K562 (cell line): ENCODE measurements around the gene KCNN4. TPM values are rescaled to one million over a fixed set of nuclear protein-coding genes. Genes with fewer than 3 reads are reported as not detected.
A peak's percentile ranks its signal among the peaks of the same experiment; 100 is the strongest.

ENCODE experiments used
- ARHGAP35 ChIP-seq: fragments of 450-650 bp; IDR thresholded peaks from 2 replicates; pipeline ENCODE4 v1.6.1; 2018; ENCODE audit not compliant: partially characterized antibody
- ATF3 ChIP-seq, 2 experiments: fragments of 450-650 bp in 1 of 2; sonication (generic) in 1 of 2; formaldehyde crosslinking in 1 of 2; IDR thresholded peaks in 1 of 2; conservative IDR thresholded peaks in 1 of 2; 2 replicates each; pipeline versions ENCODE4 v1.6.1 to v1.8.1; 2016 to 2023; ENCODE audit warnings: mild to moderate bottlenecking in 2 of 2, moderate library complexity in 2 of 2, inconsistent platforms in 1 of 2, missing genetic modification reagents in 1 of 2
- CBFA2T2 ChIP-seq: fragments of 450-650 bp; conservative IDR thresholded peaks from 2 replicates; pipeline ENCODE4 v1.6.1; 2017; ENCODE audit warnings: mild to moderate bottlenecking
- CCNT2 ChIP-seq: IDR thresholded peaks from 2 replicates; pipeline ENCODE4 v1.6.1; 2011; ENCODE audit warnings: borderline replicate concordance, low read depth, mild to moderate bottlenecking, moderate library complexity, mixed read lengths, low read length; ENCODE audit not compliant: insufficient read length; ENCODE audit errors: extremely low read depth
- CTCFL ChIP-seq: IDR thresholded peaks from 2 replicates; pipeline ENCODE4 v1.6.1; 2011; ENCODE audit warnings: borderline replicate concordance, low read depth, mild to moderate bottlenecking, moderate library complexity, low read length; ENCODE audit not compliant: insufficient read depth, poor library complexity, severe bottlenecking
- POLR2AphosphoS5 ChIP-seq: IDR thresholded peaks from 2 replicates; pipeline ENCODE4 v1.6.1; 2011; ENCODE audit warnings: mild to moderate bottlenecking, low read depth, low read length, moderate library complexity; ENCODE audit not compliant: control insufficient read depth, insufficient read depth
- RHOXF2B ChIP-seq: fragments of 250-450 bp; sonication (Bioruptor Pico); conservative IDR thresholded peaks from 2 replicates; pipeline ENCODE4 v1.5.1; 2021
- SNAPC5 ChIP-seq: fragments of 250-450 bp; sonication (Bioruptor Pico); IDR thresholded peaks from 2 replicates; pipeline ENCODE4 v1.8.0; 2021; ENCODE audit warnings: moderate library complexity, mild to moderate bottlenecking, inconsistent platforms
- SRSF9 ChIP-seq: fragments of 200-400 bp; formaldehyde crosslinking; IDR thresholded peaks from 2 replicates; pipeline ENCODE4 v1.6.1; 2017; ENCODE audit warnings: low read depth, low read length, borderline replicate concordance
- TAL1 ChIP-seq: fragments of 450-650 bp; IDR thresholded peaks from 2 replicates; pipeline ENCODE4 v1.6.1; 2016; ENCODE audit warnings: mild to moderate bottlenecking
- XRCC5 ChIP-seq: fragments of 200-400 bp; formaldehyde crosslinking; IDR thresholded peaks from 2 replicates; pipeline ENCODE4 v1.6.1; 2017; ENCODE audit warnings: low read depth, mild to moderate bottlenecking, low read length
- ZNF146 ChIP-seq: IDR thresholded peaks from one replicate; pipeline ENCODE4 v1.6.1; 2018; ENCODE audit warnings: missing compliant biosample characterization; ENCODE audit not compliant: unreplicated experiment
- ZNF184 ChIP-seq: sonication (generic); formaldehyde crosslinking; IDR thresholded peaks from 2 replicates; pipeline ENCODE4 v1.5.0; 2020; ENCODE audit warnings: missing genetic modification reagents
- ZNF507 ChIP-seq: conservative IDR thresholded peaks from 2 replicates; pipeline ENCODE4 v1.6.1; 2017; ENCODE audit warnings: missing genetic modification characterization, missing compliant biosample characterization
- ZNF589 ChIP-seq: fragments of 200-800 bp; sonication (Bioruptor generic); IDR thresholded peaks from 2 replicates; pipeline ENCODE4 v1.6.1; 2016; ENCODE audit warnings: low read depth, missing genetic modification characterization, missing compliant biosample characterization
- ZNF668 ChIP-seq: fragments of 250-450 bp; sonication (Bioruptor Pico); IDR thresholded peaks from 2 replicates; pipeline ENCODE4 v1.8.0; 2022; ENCODE audit warnings: mild to moderate bottlenecking, inconsistent platforms
- polyA plus RNA-seq, 8 experiments: library from polyadenylated mRNA; depleted of rRNA in 4 of 8; stranded (reverse) in 5 of 8; unstranded in 3 of 8; fragments of >200 nt; fragmentation: Nextera tagmentation in 2 of 8; fragmentation: Illumina TruSeq in 1 of 8; extraction: Ambion mirVana in 2 of 8; extraction: Trizol in 1 of 8; gene quantifications; 2 replicates each; pipeline versions ENCODE4 v1.2.1 to v1.2.3, GENCODE V29; 2011 to 2014; ENCODE audit warnings: inconsistent platforms in 1 of 8, missing spikeins in 1 of 8
- total RNA-seq, 7 experiments: library from RNA; depleted of rRNA in 6 of 7; stranded (reverse); fragments of >200 nt in 6 of 7; fragmentation: Illumina TruSeq in 2 of 7; extraction: Trizol in 2 of 7; gene quantifications; 2 replicates each; pipeline versions ENCODE4 v1.2.1 to v1.2.3, GENCODE V29; 2011 to 2021; ENCODE audit warnings: low replicate concordance in 1 of 7
- TF ChIP-seq, protein P1 (sequence below): fragments of 250-450 bp; sonication (Bioruptor Pico); IDR thresholded peaks from 2 replicates; pipeline ENCODE4 v1.5.0; 2022; ENCODE audit warnings: mild to moderate bottlenecking
- TF ChIP-seq, protein P2 (sequence below): sonication (generic); formaldehyde crosslinking; IDR thresholded peaks from 2 replicates; pipeline ENCODE4 v1.8.0; 2022; ENCODE audit warnings: mild to moderate bottlenecking, low read depth, missing genetic modification reagents
- TF ChIP-seq, protein P3 (sequence below): sonication (generic); formaldehyde crosslinking; IDR thresholded peaks from 2 replicates; pipeline ENCODE4 v1.5.0; 2020; ENCODE audit warnings: missing genetic modification reagents

The KCNN4 gene
- total and polyA plus RNA-seq, 9 of the 15 experiments (the other 6 are each of a cell fraction or from before 2014, with no cell fraction given): 0.53 to 37.7 (median 25.9) TPM

- TF ChIP-seq CTCFL (peak; percentile 98), ZNF146 (CRISPR knock-in tag) (no peak), SNAPC5 (CRISPR knock-in tag) (no peak), TAL1 (peak; percentile 96), ATF3 (IDR thresholded peaks at IDR 0.05) (no peak), ATF3 (CRISPR knock-in tag; conservative IDR thresholded peaks at IDR 0.05) (0 out of 2 replicates have a peak, but pooled peaks have one; percentile 49), ZNF507 (tag) (no peak), POLR2AphosphoS5 (peak; percentile 98), ARHGAP35 (no peak), ZNF589 (CRISPR knock-in tag) (peak; percentile 90), SRSF9 (no peak), XRCC5 (peak; percentile 99), RHOXF2B (CRISPR knock-in tag) (no peak), ZNF668 (CRISPR knock-in tag) (no peak; the same call in 1 of the 2 replicates), CCNT2 (peak; percentile 100), ZNF184 (CRISPR knock-in tag) (no peak), CBFA2T2 (peak; percentile 97)
- TF ChIP-seq, protein P1, sequence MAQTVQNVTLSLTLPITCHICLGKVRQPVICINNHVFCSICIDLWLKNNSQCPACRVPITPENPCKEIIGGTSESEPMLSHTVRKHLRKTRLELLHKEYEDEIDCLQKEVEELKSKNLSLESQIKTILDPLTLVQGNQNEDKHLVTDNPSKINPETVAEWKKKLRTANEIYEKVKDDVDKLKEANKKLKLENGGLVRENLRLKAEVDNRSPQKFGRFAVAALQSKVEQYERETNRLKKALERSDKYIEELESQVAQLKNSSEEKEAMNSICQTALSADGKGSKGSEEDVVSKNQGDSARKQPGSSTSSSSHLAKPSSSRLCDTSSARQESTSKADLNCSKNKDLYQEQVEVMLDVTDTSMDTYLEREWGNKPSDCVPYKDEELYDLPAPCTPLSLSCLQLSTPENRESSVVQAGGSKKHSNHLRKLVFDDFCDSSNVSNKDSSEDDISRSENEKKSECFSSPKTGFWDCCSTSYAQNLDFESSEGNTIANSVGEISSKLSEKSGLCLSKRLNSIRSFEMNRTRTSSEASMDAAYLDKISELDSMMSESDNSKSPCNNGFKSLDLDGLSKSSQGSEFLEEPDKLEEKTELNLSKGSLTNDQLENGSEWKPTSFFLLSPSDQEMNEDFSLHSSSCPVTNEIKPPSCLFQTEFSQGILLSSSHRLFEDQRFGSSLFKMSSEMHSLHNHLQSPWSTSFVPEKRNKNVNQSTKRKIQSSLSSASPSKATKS: no peak
- TF ChIP-seq, protein P2, sequence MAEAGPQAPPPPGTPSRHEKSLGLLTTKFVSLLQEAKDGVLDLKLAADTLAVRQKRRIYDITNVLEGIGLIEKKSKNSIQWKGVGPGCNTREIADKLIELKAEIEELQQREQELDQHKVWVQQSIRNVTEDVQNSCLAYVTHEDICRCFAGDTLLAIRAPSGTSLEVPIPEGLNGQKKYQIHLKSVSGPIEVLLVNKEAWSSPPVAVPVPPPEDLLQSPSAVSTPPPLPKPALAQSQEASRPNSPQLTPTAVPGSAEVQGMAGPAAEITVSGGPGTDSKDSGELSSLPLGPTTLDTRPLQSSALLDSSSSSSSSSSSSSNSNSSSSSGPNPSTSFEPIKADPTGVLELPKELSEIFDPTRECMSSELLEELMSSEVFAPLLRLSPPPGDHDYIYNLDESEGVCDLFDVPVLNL (CRISPR knock-in tag): 0 out of 2 replicates have a peak, but pooled peaks have one; percentile 23
- TF ChIP-seq, protein P3, sequence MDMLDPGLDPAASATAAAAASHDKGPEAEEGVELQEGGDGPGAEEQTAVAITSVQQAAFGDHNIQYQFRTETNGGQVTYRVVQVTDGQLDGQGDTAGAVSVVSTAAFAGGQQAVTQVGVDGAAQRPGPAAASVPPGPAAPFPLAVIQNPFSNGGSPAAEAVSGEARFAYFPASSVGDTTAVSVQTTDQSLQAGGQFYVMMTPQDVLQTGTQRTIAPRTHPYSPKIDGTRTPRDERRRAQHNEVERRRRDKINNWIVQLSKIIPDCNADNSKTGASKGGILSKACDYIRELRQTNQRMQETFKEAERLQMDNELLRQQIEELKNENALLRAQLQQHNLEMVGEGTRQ: 0 out of 2 replicates have a peak, but pooled peaks have one; percentile 25
Measured at GRCh38 chr19:43774103-43774939, 6.5 kb downstream of the KCNN4 start (continued).
